Measurements from ENCODE around the gene MAGI1.

Gene MAGI1

DNA sequence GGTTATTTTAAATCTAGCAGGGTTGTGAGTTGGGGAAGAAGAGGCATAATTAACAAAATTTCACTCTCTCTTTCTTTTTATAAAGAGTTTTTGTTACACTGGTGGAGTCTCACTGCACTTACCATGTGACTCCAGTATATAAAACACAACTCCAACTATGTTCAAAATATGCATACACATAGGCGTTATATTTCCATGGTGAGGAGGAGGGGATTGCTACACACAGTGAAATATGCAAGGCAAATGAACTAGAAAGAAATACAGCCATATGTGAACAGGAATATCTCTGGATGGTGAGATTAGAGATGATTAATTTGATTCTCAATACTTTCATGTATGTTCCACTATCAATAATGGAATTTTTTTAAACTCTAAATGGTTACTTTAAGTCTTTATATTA is 385.0 kb downstream of the MAGI1 start:
- peaks cover 8% of the 10 kb centered on the region for H3K9me3 ChIP-seq (ENCODE audit: control insufficient read depth, low read length)
- H2AFZ ChIP-seq (ENCODE audit: low read depth, low read length): no peak overlapping the region
- no peak overlapping the region for H4K91ac ChIP-seq (ENCODE audit: low read length)
- no peak overlapping the region for H2BK15ac ChIP-seq (ENCODE audit: low read depth, poor library complexity, severe bottlenecking)
- no peak overlapping the region for H2BK5ac ChIP-seq (ENCODE audit: low read depth, low read length, poor library complexity, severe bottlenecking)
- no peaks in the 10 kb centered on the region for H3K36me3 ChIP-seq (ENCODE audit: control insufficient read depth in 1 of 2, insufficient read depth in 2 of 2, low read depth in 1 of 2, low read length in 2 of 2)
- no peak overlapping the region for H4K8ac ChIP-seq (ENCODE audit: low read length)
- no peak overlapping the region for H3K4ac ChIP-seq (ENCODE audit: low read depth in 1 of 2, low read length in 2 of 2)
- H3K27ac ChIP-seq (ENCODE audit: low read length, poor library complexity, severe bottlenecking): no peak overlapping the region
- no peak overlapping the region for H2AK5ac ChIP-seq (ENCODE audit: low read length, severe bottlenecking)
- H3K14ac ChIP-seq (ENCODE audit: low read length in 2 of 2): no peak overlapping the region
- no peak overlapping the region for H2BK12ac ChIP-seq (ENCODE audit: low read length in 2 of 2)
- no peak for DNase-seq
- no peak overlapping the region for H3K4me2 ChIP-seq (ENCODE audit: low read length, poor library complexity, severe bottlenecking)
- H3K79me1 ChIP-seq (replicated peaks; ENCODE audit: low read length, poor library complexity, severe bottlenecking): peaks cover 10% of the 10 kb centered on the region
- H3K23ac ChIP-seq (ENCODE audit: low read length in 2 of 2): no peak overlapping the region
- H3K18ac ChIP-seq (ENCODE audit: low read depth in 1 of 2, low read length in 2 of 2): no peak overlapping the region
- no peaks in the 10 kb centered on the region for H3K4me1 ChIP-seq (ENCODE audit: control insufficient read depth, insufficient read depth, low read depth, low read length)
- no peak overlapping the region for H2BK120ac ChIP-seq (ENCODE audit: low read depth, low read length)
- H3K4me3 ChIP-seq (ENCODE audit: insufficient read depth in 1 of 2, low read depth in 1 of 2, low read length in 2 of 2): no peak overlapping the region
- no peaks in the 10 kb centered on the region for H3K27me3 ChIP-seq (ENCODE audit: control insufficient read depth in 1 of 2, insufficient read depth in 1 of 2, low read length in 2 of 2)
- WGBS: no CpG with 5 or more reads among the region's 1 CpG
- H3K9ac ChIP-seq (ENCODE audit: low read length): no peak overlapping the region

DNA sequence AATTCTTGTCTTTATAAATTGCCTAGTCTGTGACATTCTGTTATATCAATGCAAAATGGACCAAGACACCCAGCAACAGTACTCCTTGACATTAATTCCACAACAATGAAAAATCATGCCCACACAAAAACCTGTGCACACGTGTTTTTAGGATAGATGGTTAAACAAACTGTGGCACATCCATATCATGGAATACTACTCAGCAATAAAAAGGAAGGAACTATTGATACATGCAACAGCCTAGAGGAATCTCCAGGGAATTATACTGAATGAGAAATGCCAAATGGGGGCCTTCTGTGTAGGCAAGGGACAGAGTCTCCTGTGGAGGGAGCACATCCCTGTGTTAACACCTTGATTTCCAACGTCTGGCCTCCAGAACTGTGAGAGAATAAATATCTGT is 388.5 kb downstream of the MAGI1 start:
- H3K79me1 ChIP-seq (replicated peaks; ENCODE audit: low read length, poor library complexity, severe bottlenecking): peaks cover 11% of the 10 kb centered on the region
- no peak overlapping the region for H4K8ac ChIP-seq (ENCODE audit: low read length)
- H3K4ac ChIP-seq (ENCODE audit: low read depth in 1 of 2, low read length in 2 of 2): no peak overlapping the region
- no peaks in the 10 kb centered on the region for H3K36me3 ChIP-seq (ENCODE audit: control insufficient read depth in 1 of 2, insufficient read depth in 2 of 2, low read depth in 1 of 2, low read length in 2 of 2)
- H2BK120ac ChIP-seq (ENCODE audit: low read depth, low read length): no peak overlapping the region
- no peak overlapping the region for H2BK12ac ChIP-seq (ENCODE audit: low read length in 2 of 2)
- H3K9me3 ChIP-seq (ENCODE audit: control insufficient read depth, low read length): peaks cover 30% of the 10 kb centered on the region
- DNase-seq: no peak
- H3K27ac ChIP-seq (ENCODE audit: low read length, poor library complexity, severe bottlenecking): no peak overlapping the region
- no peak overlapping the region for H3K4me3 ChIP-seq (ENCODE audit: insufficient read depth in 1 of 2, low read depth in 1 of 2, low read length in 2 of 2)
- H3K14ac ChIP-seq (ENCODE audit: low read length in 2 of 2): no peak overlapping the region
- no peak overlapping the region for H3K23ac ChIP-seq (ENCODE audit: low read length in 2 of 2)
- H3K18ac ChIP-seq (ENCODE audit: low read depth in 1 of 2, low read length in 2 of 2): no peak overlapping the region
- H2BK5ac ChIP-seq (ENCODE audit: low read depth, low read length, poor library complexity, severe bottlenecking): no peak overlapping the region
- H2AK5ac ChIP-seq (ENCODE audit: low read length, severe bottlenecking): no peak overlapping the region
- H3K4me2 ChIP-seq (ENCODE audit: low read length, poor library complexity, severe bottlenecking): no peak overlapping the region
- no peak overlapping the region for H4K91ac ChIP-seq (ENCODE audit: low read length)
- no peak overlapping the region for H2AFZ ChIP-seq (ENCODE audit: low read depth, low read length)
- H2BK15ac ChIP-seq (ENCODE audit: low read depth, poor library complexity, severe bottlenecking): no peak overlapping the region
- H3K9ac ChIP-seq (ENCODE audit: low read length): no peak overlapping the region
- H3K4me1 ChIP-seq (ENCODE audit: control insufficient read depth, insufficient read depth, low read depth, low read length): no peaks in the 10 kb centered on the region
- no peaks in the 10 kb centered on the region for H3K27me3 ChIP-seq (ENCODE audit: control insufficient read depth in 1 of 2, insufficient read depth in 1 of 2, low read length in 2 of 2)
- 100% methylated on average over 1 of the region's 2 CpGs for WGBS

- Histone ChIP-seq H2AK5ac (ENCODE audit: low read length, severe bottlenecking) (no peak overlapping the region), H3K79me1 (replicated peaks; ENCODE audit: low read length, poor library complexity, severe bottlenecking) (peaks cover 12% of the 10 kb centered on the region), H3K27me3 (ENCODE audit: control insufficient read depth in 1 of 2, insufficient read depth in 1 of 2, low read length in 2 of 2) (no peaks in the 10 kb centered on the region), H2BK15ac (ENCODE audit: low read depth, poor library complexity, severe bottlenecking) (no peak overlapping the region), H3K9me3 (ENCODE audit: control insufficient read depth, low read length) (peaks cover 30% of the 10 kb centered on the region), H3K14ac (ENCODE audit: low read length in 2 of 2) (no peak overlapping the region), H3K23ac (ENCODE audit: low read length in 2 of 2) (no peak overlapping the region), H2AFZ (ENCODE audit: low read depth, low read length) (no peak overlapping the region), H3K18ac (ENCODE audit: low read depth in 1 of 2, low read length in 2 of 2) (no peak overlapping the region), H2BK5ac (ENCODE audit: low read depth, low read length, poor library complexity, severe bottlenecking) (no peak overlapping the region), H4K91ac (ENCODE audit: low read length) (no peak overlapping the region), H3K4ac (ENCODE audit: low read depth in 1 of 2, low read length in 2 of 2) (no peak overlapping the region), H2BK120ac (ENCODE audit: low read depth, low read length) (no peak overlapping the region), H3K4me1 (ENCODE audit: control insufficient read depth, insufficient read depth, low read depth, low read length) (no peaks in the 10 kb centered on the region), H3K36me3 (ENCODE audit: control insufficient read depth in 1 of 2, insufficient read depth in 2 of 2, low read depth in 1 of 2, low read length in 2 of 2) (no peaks in the 10 kb centered on the region), H3K27ac (ENCODE audit: low read length, poor library complexity, severe bottlenecking) (no peak overlapping the region), H4K8ac (ENCODE audit: low read length) (no peak overlapping the region), H2BK12ac (ENCODE audit: low read length in 2 of 2) (no peak overlapping the region), H3K4me2 (ENCODE audit: low read length, poor library complexity, severe bottlenecking) (no peak overlapping the region), H3K4me3 (ENCODE audit: insufficient read depth in 1 of 2, low read depth in 1 of 2, low read length in 2 of 2) (no peak overlapping the region), H3K9ac (ENCODE audit: low read length) (no peak overlapping the region)
- no CpG with 5 or more reads among the region's 1 CpG for WGBS
- DNase-seq: no peak
These were observed 391.3 kb downstream of the MAGI1 start for GRCh38 chr3:65647369-65647768.

DNA sequence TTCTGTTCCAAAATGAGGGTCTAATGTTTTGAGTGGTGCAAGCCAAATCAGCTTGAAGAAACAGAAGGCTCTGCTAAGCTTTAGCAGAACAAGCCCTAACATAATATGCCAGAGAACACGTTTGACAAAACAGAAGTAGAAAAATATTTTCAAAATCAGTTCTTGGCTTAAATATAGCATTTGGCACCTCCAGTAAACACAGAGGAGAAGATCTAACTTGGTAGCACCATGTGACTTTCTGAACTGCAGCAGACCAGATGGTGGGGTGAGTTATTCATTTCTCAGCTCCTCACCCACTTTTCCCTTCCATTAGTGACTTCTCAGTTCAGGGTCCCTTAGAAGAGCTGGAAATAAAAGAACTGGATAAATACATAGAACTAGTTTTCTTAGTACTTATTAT is 395.8 kb downstream of the MAGI1 start:
- Histone ChIP-seq H3K79me1 (replicated peaks; ENCODE audit: low read length, poor library complexity, severe bottlenecking) (peaks cover 12% of the 10 kb centered on the region), H3K4me1 (ENCODE audit: control insufficient read depth, insufficient read depth, low read depth, low read length) (no peaks in the 10 kb centered on the region), H3K36me3 (ENCODE audit: control insufficient read depth in 1 of 2, insufficient read depth in 2 of 2, low read depth in 1 of 2, low read length in 2 of 2) (no peaks in the 10 kb centered on the region), H2AK5ac (ENCODE audit: low read length, severe bottlenecking) (no peak overlapping the region), H4K91ac (ENCODE audit: low read length) (no peak overlapping the region), H2BK5ac (ENCODE audit: low read depth, low read length, poor library complexity, severe bottlenecking) (no peak overlapping the region), H3K4me3 (ENCODE audit: insufficient read depth in 1 of 2, low read depth in 1 of 2, low read length in 2 of 2) (no peak overlapping the region), H2BK12ac (ENCODE audit: low read length in 2 of 2) (no peak overlapping the region), H3K9ac (ENCODE audit: low read length) (no peak overlapping the region), H2AFZ (ENCODE audit: low read depth, low read length) (no peak overlapping the region), H3K27me3 (ENCODE audit: control insufficient read depth in 1 of 2, insufficient read depth in 1 of 2, low read length in 2 of 2) (no peaks in the 10 kb centered on the region), H3K4ac (ENCODE audit: low read depth in 1 of 2, low read length in 2 of 2) (no peak overlapping the region), H3K9me3 (ENCODE audit: control insufficient read depth, low read length) (peaks cover 18% of the 10 kb centered on the region), H2BK120ac (ENCODE audit: low read depth, low read length) (no peak overlapping the region), H4K8ac (ENCODE audit: low read length) (no peak overlapping the region), H3K23ac (ENCODE audit: low read length in 2 of 2) (no peak overlapping the region), H3K27ac (ENCODE audit: low read length, poor library complexity, severe bottlenecking) (no peak overlapping the region), H3K18ac (ENCODE audit: low read depth in 1 of 2, low read length in 2 of 2) (no peak overlapping the region), H3K14ac (ENCODE audit: low read length in 2 of 2) (no peak overlapping the region), H3K4me2 (ENCODE audit: low read length, poor library complexity, severe bottlenecking) (no peak overlapping the region), H2BK15ac (ENCODE audit: low read depth, poor library complexity, severe bottlenecking) (no peak overlapping the region)
- no CpG with 5 or more reads among the region's 1 CpG for WGBS
- DNase-seq: no peak
